Keratinocyte (primary cell): ENCODE data around the gene SFT2D3. TPM values are rescaled to one million over a fixed set of nuclear protein-coding genes. Genes with fewer than 3 reads are reported as not detected.

Source experiments
- DNase-seq: peaks from one replicate; pipeline ENCODE4 v3.0.0-alpha.2; 2011; ENCODE audit warnings: low read depth, missing footprints, low spot score
- FAIRE-seq: peaks from 2 replicates; lab custom pipeline; 2011; peaks lifted over from hg19 to GRCh38; lab: Jason Lieb, UNC
- H2AFZ ChIP-seq: 2 replicates; pipeline ENCODE4 v1.6.0; 2012; ENCODE audit warnings: low read length, control low read depth, inconsistent platforms; ENCODE audit not compliant: control insufficient read depth
- H3K27ac ChIP-seq: 2 replicates; pipeline ENCODE4 v1.5.1; 2011; ENCODE audit warnings: low read length; ENCODE audit not compliant: control insufficient read depth, insufficient read depth
- H3K27me3 ChIP-seq: 3 replicates; pipeline ENCODE4 v1.6.0; 2011; ENCODE audit warnings: low read length; ENCODE audit not compliant: control insufficient read depth, insufficient read depth; ENCODE audit errors: extremely low read depth
- H3K36me3 ChIP-seq, 2 experiments: 2 replicates in 1 of 2; 3 replicates in 1 of 2; pipeline ENCODE4 v1.5.1; 2011; ENCODE audit warnings: low read length in 2 of 2, mild to moderate bottlenecking in 1 of 2; ENCODE audit not compliant: control insufficient read depth in 2 of 2, insufficient read depth in 2 of 2; ENCODE audit errors: extremely low read depth in 1 of 2
- H3K4me1 ChIP-seq: 3 replicates; pipeline ENCODE4 v1.5.1; 2011; ENCODE audit warnings: low read length; ENCODE audit not compliant: control insufficient read depth, insufficient read depth; ENCODE audit errors: extremely low read depth
- H3K4me2 ChIP-seq: 3 replicates; pipeline ENCODE4 v1.6.0; 2011; ENCODE audit warnings: low read depth, low read length; ENCODE audit not compliant: control insufficient read depth, insufficient read depth; ENCODE audit errors: extremely low read depth
- H3K4me3 ChIP-seq, 3 experiments: fragments of 200-600 bp in 1 of 3; sonication (generic) in 1 of 3; 2 replicates in 2 of 3; 3 replicates in 1 of 3; pipeline ENCODE4 v1.5.1; 2011 to 2016; ENCODE audit warnings: low read length in 3 of 3, mild to moderate bottlenecking in 3 of 3, control low read depth in 2 of 3, inconsistent platforms in 1 of 3, low read depth in 1 of 3, mixed read lengths in 1 of 3, mixed run types in 1 of 3, moderate library complexity in 1 of 3; ENCODE audit not compliant: control insufficient read depth in 2 of 3, insufficient read depth in 2 of 3; ENCODE audit errors: extremely low read depth in 1 of 3
- H3K79me2 ChIP-seq: 2 replicates; pipeline ENCODE4 v1.6.0; 2012; ENCODE audit warnings: low read length; ENCODE audit not compliant: control insufficient read depth, insufficient read depth
- H3K9ac ChIP-seq: 3 replicates; pipeline ENCODE4 v1.6.0; 2011; ENCODE audit warnings: low read length; ENCODE audit not compliant: control insufficient read depth, insufficient read depth; ENCODE audit errors: extremely low read depth
- H3K9me1 ChIP-seq: 3 replicates; pipeline ENCODE4 v1.6.0; 2011; ENCODE audit warnings: low read length; ENCODE audit not compliant: control insufficient read depth, insufficient read depth; ENCODE audit errors: extremely low read depth
- H3K9me3 ChIP-seq: 2 replicates; pipeline ENCODE4 v1.5.1; 2012; ENCODE audit warnings: low read depth, low read length; ENCODE audit not compliant: control insufficient read depth
- H4K20me1 ChIP-seq: 3 replicates; pipeline ENCODE4 v1.6.0; 2011; ENCODE audit warnings: low read length; ENCODE audit not compliant: control insufficient read depth, insufficient read depth; ENCODE audit errors: extremely low read depth
- EZH2 ChIP-seq: IDR thresholded peaks from one replicate; pipeline ENCODE4 v1.6.1; 2012; ENCODE audit warnings: inconsistent platforms, mild to moderate bottlenecking, low read length, moderate library complexity
- dilution Hi-C: fragments of 300-500 bp; cut with MboI; formaldehyde crosslinking; loops from one replicate; pipeline ENCODE4 v1.7.0; 2020; ENCODE audit warnings: low sequenced_read_pairs; ENCODE audit not compliant: extremely low pct_ligation_motif_present
- polyA plus RNA-seq, 5 experiments: library from polyadenylated mRNA; depleted of rRNA in 3 of 5; stranded (reverse) in 3 of 5; stranded (forward) in 1 of 5; unstranded in 1 of 5; fragments of >200 nt; gene quantifications; 1 replicate in 1 of 5; 2 replicates in 3 of 5; 3 replicates in 1 of 5; pipeline versions ENCODE4 v1.2.1 to v1.2.3, GENCODE V29; 2011 to 2012; ENCODE audit warnings: missing spikeins in 2 of 5, low read depth in 1 of 5, low replicate concordance in 1 of 5
- TF ChIP-seq, protein P1 (sequence below), 3 experiments: IDR thresholded peaks in 1 of 3; conservative IDR thresholded peaks in 1 of 3; optimal IDR thresholded peaks in 1 of 3; 2 replicates in 2 of 3; 3 replicates in 1 of 3; pipeline versions ENCODE3 to v1.5.1; 2011; ENCODE audit warnings: low read length in 3 of 3, mild to moderate bottlenecking in 3 of 3, moderate library complexity in 2 of 3, control low read depth in 1 of 3, inconsistent platforms in 1 of 3; ENCODE audit not compliant: insufficient read depth in 2 of 3; ENCODE audit errors: extremely low read depth in 1 of 3

Gene SFT2D3
- polyA plus RNA-seq, 1 donor (not counting 4 experiments of a cell fraction or from before 2014, with no cell fraction given), result 2.4 TPM

- TF ChIP-seq, protein P1, sequence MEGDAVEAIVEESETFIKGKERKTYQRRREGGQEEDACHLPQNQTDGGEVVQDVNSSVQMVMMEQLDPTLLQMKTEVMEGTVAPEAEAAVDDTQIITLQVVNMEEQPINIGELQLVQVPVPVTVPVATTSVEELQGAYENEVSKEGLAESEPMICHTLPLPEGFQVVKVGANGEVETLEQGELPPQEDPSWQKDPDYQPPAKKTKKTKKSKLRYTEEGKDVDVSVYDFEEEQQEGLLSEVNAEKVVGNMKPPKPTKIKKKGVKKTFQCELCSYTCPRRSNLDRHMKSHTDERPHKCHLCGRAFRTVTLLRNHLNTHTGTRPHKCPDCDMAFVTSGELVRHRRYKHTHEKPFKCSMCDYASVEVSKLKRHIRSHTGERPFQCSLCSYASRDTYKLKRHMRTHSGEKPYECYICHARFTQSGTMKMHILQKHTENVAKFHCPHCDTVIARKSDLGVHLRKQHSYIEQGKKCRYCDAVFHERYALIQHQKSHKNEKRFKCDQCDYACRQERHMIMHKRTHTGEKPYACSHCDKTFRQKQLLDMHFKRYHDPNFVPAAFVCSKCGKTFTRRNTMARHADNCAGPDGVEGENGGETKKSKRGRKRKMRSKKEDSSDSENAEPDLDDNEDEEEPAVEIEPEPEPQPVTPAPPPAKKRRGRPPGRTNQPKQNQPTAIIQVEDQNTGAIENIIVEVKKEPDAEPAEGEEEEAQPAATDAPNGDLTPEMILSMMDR (optimal IDR thresholded peaks at IDR 0.05 in 1 of 3, IDR thresholded peaks at IDR 0.05 in 1 of 3, conservative IDR thresholded peaks at IDR 0.05 in 1 of 3; ENCODE audit: extremely low read depth in 1 of 3, insufficient read depth in 2 of 3, low read length in 3 of 3), result no peak
- TF ChIP-seq EZH2, result no peak
- Histone ChIP-seq H3K79me2 (no peaks in the 10 kb centered on the region), H3K9ac (no peak overlapping the region), H3K4me1 (peaks cover 10% of the 10 kb centered on the region), H4K20me1 (no peaks in the 10 kb centered on the region), H3K4me3 (no peak overlapping the region), H2AFZ (no peak overlapping the region), H3K27me3 (no peaks in the 10 kb centered on the region), H3K9me1 (no peaks in the 10 kb centered on the region), H3K27ac (no peak overlapping the region), H3K4me2 (no peak overlapping the region), H3K9me3 (no peaks in the 10 kb centered on the region), H3K36me3 (peaks cover 21 to 23% of the 10 kb centered on the region in 2 experiments)
- dilution Hi-C loops, result no loop called here
- FAIRE-seq (no peak), DNase-seq (no peak)
Observed at GRCh38 chr2:127709336-127709735, 8.0 kb downstream of the SFT2D3 start.

DNA sequence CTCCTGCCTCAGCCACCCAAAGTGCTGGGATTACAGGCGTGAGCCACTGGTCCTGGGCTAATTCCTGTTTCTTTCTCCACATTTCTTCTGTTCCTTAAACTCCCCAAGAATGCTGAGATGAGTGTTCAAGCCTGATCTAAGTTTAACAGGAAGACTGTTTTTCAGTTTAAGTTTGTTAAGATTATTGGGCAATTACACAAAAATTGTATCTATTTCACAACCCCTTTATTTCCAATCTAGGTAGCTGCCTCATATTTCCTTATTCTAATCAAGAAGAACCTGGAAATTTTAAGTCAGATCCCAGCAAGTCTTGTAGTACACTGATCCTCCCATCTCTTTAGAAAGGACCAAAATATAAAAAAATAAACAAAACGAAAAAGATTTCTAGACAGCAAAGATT lies 11.7 kb downstream of the SFT2D3 start:
- Histone ChIP-seq H3K4me2 (no peak overlapping the region), H3K4me3 (no peak overlapping the region), H4K20me1 (no peaks in the 10 kb centered on the region), H3K9me3 (no peaks in the 10 kb centered on the region), H3K27me3 (no peaks in the 10 kb centered on the region), H3K27ac (no peak overlapping the region), H2AFZ (no peak overlapping the region), H3K9ac (no peak overlapping the region), H3K36me3 (peaks cover 17 to 28% of the 10 kb centered on the region in 2 experiments), H3K9me1 (no peaks in the 10 kb centered on the region), H3K4me1 (peaks cover 6% of the 10 kb centered on the region), H3K79me2 (no peaks in the 10 kb centered on the region)
- dilution Hi-C loops, result no loop called here
- no peak for TF ChIP-seq EZH2
- no peak for FAIRE-seq
- DNase-seq, result no peak

- dilution Hi-C loops, result no loop called here
- peaks cover 15 to 23% of the 10 kb centered on the region in 2 experiments for H3K36me3 ChIP-seq
- no peak overlapping the region for H3K4me2 ChIP-seq
- no peak overlapping the region for H3K9ac ChIP-seq
- FAIRE-seq, result no peak
- H2AFZ ChIP-seq, result no peak overlapping the region
- H3K9me1 ChIP-seq, result no peaks in the 10 kb centered on the region
- DNase-seq, result no peak
- no peaks in the 10 kb centered on the region for H4K20me1 ChIP-seq
- TF ChIP-seq EZH2, result no peak
- TF ChIP-seq, protein P1 (optimal IDR thresholded peaks at IDR 0.05 in 1 of 3, IDR thresholded peaks at IDR 0.05 in 1 of 3, conservative IDR thresholded peaks at IDR 0.05 in 1 of 3; ENCODE audit: extremely low read depth in 1 of 3, insufficient read depth in 2 of 3, low read length in 3 of 3), result no peak
- no peaks in the 10 kb centered on the region for H3K79me2 ChIP-seq
- H3K4me3 ChIP-seq, result no peak overlapping the region
- no peak overlapping the region for H3K27ac ChIP-seq
- no peaks in the 10 kb centered on the region for H3K27me3 ChIP-seq
- no peaks in the 10 kb centered on the region for H3K9me3 ChIP-seq
- no peaks in the 10 kb centered on the region for H3K4me1 ChIP-seq
Observed at GRCh38 chr2:127713562-127713961, 12.3 kb downstream of the SFT2D3 start.
